ENCODE data around the gene CBLC.

Gene CBLC

DNA sequence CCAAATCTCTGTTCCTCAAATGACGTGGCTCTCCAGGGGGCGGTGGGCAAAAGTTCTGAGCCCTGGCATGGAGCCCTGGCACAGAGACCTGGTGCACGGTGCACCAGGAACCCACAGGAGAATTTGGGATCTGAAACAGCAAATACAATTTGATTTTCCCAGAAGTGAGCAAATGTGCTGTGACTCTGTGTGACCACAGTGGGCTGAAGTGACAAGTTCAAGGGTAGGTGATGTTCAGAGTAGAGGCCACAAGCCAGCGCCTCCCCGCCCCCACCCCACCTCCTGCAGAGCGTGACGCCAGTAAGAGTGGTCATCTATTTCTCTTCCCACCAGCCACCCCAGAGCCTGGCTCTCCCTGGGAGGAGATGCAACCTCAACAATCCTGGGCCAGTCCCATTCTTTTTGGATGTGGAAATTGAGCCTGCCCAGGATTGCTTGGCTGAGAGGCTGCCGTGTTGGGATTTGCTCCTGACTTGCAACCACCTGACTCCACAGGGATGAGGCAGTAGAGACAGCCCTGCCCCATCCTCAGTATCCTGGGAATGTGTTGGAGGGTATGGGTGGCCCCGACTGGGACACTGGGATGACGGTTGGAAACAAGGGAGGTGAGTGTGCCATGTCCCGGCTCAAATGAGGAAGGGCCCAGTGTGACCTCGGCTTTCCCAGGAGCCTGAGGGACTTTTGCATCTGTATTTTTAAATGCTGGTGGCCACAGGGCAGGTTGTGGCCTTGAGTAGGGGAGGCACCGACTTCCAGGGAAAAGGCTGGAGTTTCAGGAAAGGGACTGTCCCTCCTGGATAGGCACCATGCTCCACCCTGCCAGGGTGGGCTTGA lies 40.2 kb upstream of the CBLC start:
- TF ChIP-seq FOXP2 (optimal IDR thresholded peaks at IDR 0.05; ENCODE audit: borderline replicate concordance, extremely low read depth, extremely low read length, insufficient read depth) (no peak), REST (IDR thresholded peaks at IDR 0.05; ENCODE audit: insufficient read depth in 1 of 2, low read depth in 2 of 2, low read length in 2 of 2) (no peak), SIN3A (IDR thresholded peaks at IDR 0.05; ENCODE audit: borderline replicate concordance, insufficient read depth, low read length) (no peak), TAF1 (IDR thresholded peaks at IDR 0.05; ENCODE audit: borderline replicate concordance, insufficient read depth, low read length) (no peak), POLR2AphosphoS5 (IDR thresholded peaks at IDR 0.05; ENCODE audit: low read depth, low read length) (no peak)

DNA sequence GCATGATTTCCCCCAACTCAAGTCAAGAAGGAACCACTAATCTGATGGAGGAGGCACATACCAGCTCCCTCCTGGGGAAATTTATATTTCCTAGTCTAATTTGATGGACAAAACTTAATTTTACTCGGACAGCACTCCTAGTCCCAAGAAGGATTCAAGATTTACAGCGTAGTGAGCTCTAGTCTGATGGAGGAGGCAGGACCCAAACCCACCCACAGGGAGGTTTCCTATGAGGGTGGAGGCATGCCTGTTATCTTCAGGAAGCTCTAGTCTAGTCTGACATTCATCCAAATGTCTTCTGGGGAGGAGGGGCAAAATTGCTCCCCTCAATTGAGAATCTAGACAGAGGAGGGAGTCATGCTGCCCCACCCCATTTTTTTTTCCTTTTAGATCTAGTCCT lies 39.6 kb upstream of the CBLC start:
- TF ChIP-seq SIN3A (IDR thresholded peaks at IDR 0.05; ENCODE audit: borderline replicate concordance, insufficient read depth, low read length) (no peak), REST (IDR thresholded peaks at IDR 0.05; ENCODE audit: insufficient read depth in 1 of 2, low read depth in 2 of 2, low read length in 2 of 2) (no peak), FOXP2 (optimal IDR thresholded peaks at IDR 0.05; ENCODE audit: borderline replicate concordance, extremely low read depth, extremely low read length, insufficient read depth) (no peak), POLR2AphosphoS5 (IDR thresholded peaks at IDR 0.05; ENCODE audit: low read depth, low read length) (no peak), TAF1 (IDR thresholded peaks at IDR 0.05; ENCODE audit: borderline replicate concordance, insufficient read depth, low read length) (no peak)

DNA sequence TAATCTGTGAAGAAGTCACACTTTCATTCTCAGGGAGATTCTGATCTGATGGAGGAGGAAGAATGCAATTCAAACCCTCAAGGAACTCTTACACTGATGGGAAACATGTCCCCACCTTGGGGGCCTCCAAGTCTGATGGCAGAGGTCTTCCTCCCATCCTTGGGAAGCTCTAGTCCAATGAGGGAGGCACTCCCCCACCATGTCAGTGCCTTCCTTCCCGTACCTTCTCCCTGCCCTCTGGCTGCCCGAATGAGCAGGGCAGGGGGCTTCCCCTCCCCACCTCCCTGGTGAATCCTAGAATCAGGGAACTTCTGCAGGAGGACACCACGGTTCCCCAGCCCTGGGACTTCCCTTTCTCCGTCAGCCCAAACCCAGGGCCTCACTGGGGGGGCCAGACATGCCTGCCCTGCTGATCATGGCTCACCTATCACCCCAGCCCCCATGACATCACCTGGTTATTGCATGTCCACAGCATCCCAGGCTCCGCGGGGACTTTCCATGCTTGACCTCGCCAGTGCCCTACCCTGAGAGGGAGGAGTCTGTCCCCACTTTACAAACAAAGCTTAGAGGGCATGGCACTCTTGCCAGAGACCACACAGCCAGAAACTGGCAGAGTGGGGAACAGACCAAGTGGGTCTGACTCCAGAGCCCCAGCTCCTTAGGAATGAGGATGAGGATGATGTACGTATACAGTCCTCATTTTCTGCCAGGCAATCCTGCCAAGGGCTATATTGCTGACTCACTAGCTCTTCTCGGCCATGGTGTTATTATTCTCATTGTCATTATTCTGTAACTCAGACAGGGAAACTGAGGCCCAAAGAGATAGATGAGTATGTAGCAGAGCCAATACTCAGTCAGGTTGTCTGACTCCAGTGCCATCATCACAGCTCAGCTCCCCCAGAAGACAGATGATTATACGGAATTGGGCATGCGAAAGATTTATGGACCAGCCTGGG lies 38.8 kb upstream of the CBLC start:
- TF ChIP-seq TAF1 (IDR thresholded peaks at IDR 0.05; ENCODE audit: borderline replicate concordance, insufficient read depth, low read length), result no peak
- no peak for TF ChIP-seq FOXP2 (optimal IDR thresholded peaks at IDR 0.05; ENCODE audit: borderline replicate concordance, extremely low read depth, extremely low read length, insufficient read depth)
- no peak for TF ChIP-seq SIN3A (IDR thresholded peaks at IDR 0.05; ENCODE audit: borderline replicate concordance, insufficient read depth, low read length)
- no peak for TF ChIP-seq REST (IDR thresholded peaks at IDR 0.05; ENCODE audit: insufficient read depth in 1 of 2, low read depth in 2 of 2, low read length in 2 of 2)
- no peak for TF ChIP-seq POLR2AphosphoS5 (IDR thresholded peaks at IDR 0.05; ENCODE audit: low read depth, low read length)

DNA sequence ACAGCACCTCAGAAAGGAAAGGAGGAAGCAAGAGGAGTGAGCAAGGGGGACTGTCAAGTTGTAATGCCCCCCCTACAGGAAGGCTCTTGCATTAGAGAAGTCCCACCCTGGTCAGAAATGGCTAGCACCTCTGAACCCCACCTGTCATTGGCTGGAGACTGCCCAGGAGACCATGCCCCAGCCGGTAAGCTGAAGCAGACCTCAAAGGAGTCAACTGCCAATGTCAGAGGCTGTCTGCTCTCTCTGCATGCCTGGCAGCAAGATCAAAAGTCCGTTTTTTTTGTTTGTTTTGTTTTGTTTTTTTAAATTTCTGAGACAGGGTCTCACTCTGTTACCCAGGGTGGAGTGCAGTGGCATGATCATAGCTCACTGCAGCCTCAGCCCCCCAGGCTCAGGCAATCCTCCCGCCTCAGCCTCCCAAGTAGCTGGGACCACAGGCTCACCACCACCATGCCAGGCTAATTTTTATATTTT lies 37.3 kb upstream of the CBLC start:
- TF ChIP-seq TAF1 (IDR thresholded peaks at IDR 0.05; ENCODE audit: borderline replicate concordance, insufficient read depth, low read length) (no peak), POLR2AphosphoS5 (IDR thresholded peaks at IDR 0.05; ENCODE audit: low read depth, low read length) (no peak), REST (IDR thresholded peaks at IDR 0.05; ENCODE audit: insufficient read depth in 1 of 2, low read depth in 2 of 2, low read length in 2 of 2) (no peak), SIN3A (IDR thresholded peaks at IDR 0.05; ENCODE audit: borderline replicate concordance, insufficient read depth, low read length) (no peak), FOXP2 (optimal IDR thresholded peaks at IDR 0.05; ENCODE audit: borderline replicate concordance, extremely low read depth, extremely low read length, insufficient read depth) (no peak)
